Right atrium auricular region (tissue), 2 donors: Measurements from ENCODE around the gene PDK2. TPM values are rescaled to one million over a fixed set of nuclear protein-coding genes. Genes with fewer than 3 reads are reported as not detected.

Experiments
- DNase-seq: peaks from one replicate; pipeline ENCODE4 v3.0.0-alpha.2; 2019; ENCODE audit warnings: low spot score
- H3K27ac ChIP-seq, 2 donors: fragments of 200-600 bp; sonication (generic); 1 replicate in 1 of 2; 2 replicates in 1 of 2; pipeline ENCODE4 v1.5.1; 2016 to 2019
- H3K27me3 ChIP-seq, 2 donors: fragments of 200-600 bp; sonication (generic); one replicate each; pipeline versions ENCODE4 v1.5.1 to v1.6.0; 2017 to 2019
- H3K36me3 ChIP-seq: fragments of 200-600 bp; sonication (generic); one replicate; pipeline ENCODE4 v1.5.1; 2016
- H3K4me1 ChIP-seq, 2 donors: fragments of 200-600 bp; sonication (generic); one replicate each; pipeline versions ENCODE4 v1.5.1 to v1.6.0; 2017 to 2019
- H3K4me3 ChIP-seq, 2 donors: fragments of 200-600 bp; sonication (generic); 1 replicate in 1 of 2; 2 replicates in 1 of 2; pipeline ENCODE4 v1.5.1; 2017 to 2019; ENCODE audit warnings: mild to moderate bottlenecking in 1 of 2, moderate library complexity in 1 of 2
- H3K9me3 ChIP-seq, 2 donors: fragments of 200-600 bp; sonication (generic); one replicate each; pipeline ENCODE4 v1.5.1; 2019
- CTCF ChIP-seq, 2 donors: fragments of 200-600 bp; sonication (generic); IDR thresholded peaks; one replicate each; pipeline ENCODE4 v1.5.1; 2019; ENCODE audit warnings: antibody characterized with exemption in 2 of 2
- total RNA-seq, 2 donors: library from RNA; depleted of rRNA; stranded (reverse); fragments of >200 nt; gene quantifications; one replicate each; pipeline ENCODE4 v1.1.0, GENCODE V29; 2016

Gene PDK2
- total RNA-seq, 2 donors from 2014 or later: 186 to 214 TPM

- Histone ChIP-seq H3K27me3 (no peaks in the 10 kb centered on the region), H3K27ac (peak overlapping the region; percentile 94 to 95), H3K9me3 (no peaks in the 10 kb centered on the region), H3K4me3 (peak overlapping the region; percentile 78 to 87), H3K36me3 (peaks cover 4% of the 10 kb centered on the region), H3K4me1 (peaks cover 0 to 87% of the 10 kb centered on the region in 2 donors)
- DNase-seq: no peak
- TF ChIP-seq CTCF (IDR thresholded peaks at IDR 0.05): peak in 1 of 2 donors; percentile 29
Measured at GRCh38 chr17:50149417-50150353, 54.5 kb downstream of the PDK2 start.

DNA sequence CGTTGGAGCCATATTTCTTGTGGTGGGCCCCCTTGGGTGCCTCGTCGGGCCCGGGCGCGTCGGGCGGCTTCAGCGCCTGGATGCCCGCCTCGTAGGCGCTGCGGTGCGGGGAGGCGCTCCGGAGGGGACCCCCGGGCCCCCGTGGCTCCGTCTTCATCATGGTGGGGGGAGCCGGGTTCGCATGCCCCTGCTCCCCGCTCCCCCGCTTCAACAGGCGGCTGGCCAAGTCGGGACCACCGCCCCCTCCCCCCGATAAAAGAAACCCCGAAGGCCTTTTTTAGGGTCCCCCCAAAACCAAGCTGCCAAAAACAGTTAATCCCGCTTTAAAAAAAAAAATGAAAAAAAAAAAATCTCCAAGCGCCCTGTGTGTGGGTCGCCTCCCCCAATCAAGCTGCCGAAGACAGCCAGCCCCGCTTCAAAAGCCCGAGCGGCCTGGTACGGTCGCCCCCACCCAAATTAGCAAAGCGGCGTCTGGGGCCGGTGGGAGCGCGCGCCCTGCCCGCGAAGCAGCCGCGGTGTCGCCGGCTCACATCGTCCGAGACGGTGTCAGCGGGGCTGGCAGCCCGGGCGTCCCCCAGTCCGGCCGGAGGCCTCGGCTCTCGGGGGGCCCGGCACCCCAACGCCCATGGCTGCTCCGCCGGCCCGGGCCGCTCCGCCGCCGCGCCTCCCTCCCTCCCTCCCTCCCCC is 55.3 kb downstream of the PDK2 start, which contains the start of gene PPP1R9B:
PPP1R9B (minus strand) TSS at position 324 of the 687 bp plus-strand sequence; CDS start at position 160, 164 bp downstream.
- peak within 1 kb of the TSS; percentile 94 to 95 for H3K27ac ChIP-seq
- peak within 1 kb of the TSS; percentile 78 to 87 for H3K4me3 ChIP-seq
- no peak for TF ChIP-seq CTCF (IDR thresholded peaks at IDR 0.05)
- no peaks in the 10 kb centered on the region for H3K36me3 ChIP-seq
- H3K27me3 ChIP-seq: no peaks in the 10 kb centered on the region
- peaks cover 0 to 87% of the 10 kb centered on the region in 2 donors for H3K4me1 ChIP-seq
- no peak for DNase-seq
- no peaks in the 10 kb centered on the region for H3K9me3 ChIP-seq

DNA sequence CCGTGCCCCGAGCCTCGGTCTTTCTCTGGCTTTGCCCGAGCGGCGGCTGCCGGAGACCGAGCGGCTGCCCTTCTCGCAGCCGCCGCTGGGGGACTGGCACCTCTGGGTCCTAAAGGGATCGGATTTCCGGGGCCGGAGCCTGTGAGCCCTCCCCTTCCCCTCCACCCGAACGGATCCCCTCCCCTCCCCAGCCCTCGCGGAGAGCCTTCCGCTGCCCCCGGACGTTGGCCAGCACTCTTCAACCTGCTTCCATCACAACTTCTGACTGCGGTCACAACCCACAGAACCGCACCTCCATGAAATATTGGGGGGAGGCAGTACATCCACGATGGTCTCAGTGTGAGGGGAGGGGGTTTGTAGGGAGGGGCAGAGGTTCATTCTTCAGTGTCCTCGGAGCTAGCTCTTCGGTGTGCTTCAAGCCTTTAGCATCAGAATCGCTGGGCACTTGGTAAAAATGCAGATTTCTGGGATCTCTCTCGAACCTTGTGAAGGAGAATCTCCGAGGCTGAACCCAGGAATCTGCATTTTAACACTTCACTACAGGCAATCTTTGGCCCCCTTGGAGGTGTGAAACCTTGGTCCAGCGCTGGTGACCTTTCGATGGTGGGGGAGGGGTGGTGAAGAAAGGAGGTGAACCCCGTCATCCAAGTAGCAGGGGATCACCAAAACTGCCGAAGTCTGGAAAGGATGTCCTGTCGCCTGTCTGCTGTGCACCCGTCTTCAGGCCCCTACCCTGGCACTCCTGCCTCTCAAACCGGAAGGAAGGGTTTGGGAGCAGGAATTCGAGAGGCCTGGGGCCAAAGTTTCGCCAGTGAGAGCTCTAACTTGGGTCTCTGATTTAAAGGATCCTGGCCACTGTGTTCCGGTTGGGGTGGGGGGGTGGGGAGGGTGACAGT is 56.1 kb downstream of the PDK2 start:
- peak overlapping the region; percentile 94 to 95 for H3K27ac ChIP-seq
- peaks cover 0 to 81% of the 10 kb centered on the region in 2 donors for H3K4me1 ChIP-seq
- TF ChIP-seq CTCF (IDR thresholded peaks at IDR 0.05): peak; percentile 64 to 72
- peak overlapping the region; percentile 78 to 87 for H3K4me3 ChIP-seq
- no peaks in the 10 kb centered on the region for H3K9me3 ChIP-seq
- peak; percentile 88 for DNase-seq
- H3K27me3 ChIP-seq: no peaks in the 10 kb centered on the region
- no peaks in the 10 kb centered on the region for H3K36me3 ChIP-seq

- peaks cover 0 to 74% of the 10 kb centered on the region in 2 donors for H3K4me1 ChIP-seq
- peak overlapping the region; percentile 94 to 95 for H3K27ac ChIP-seq
- H3K4me3 ChIP-seq: peak overlapping the region; percentile 78 to 87
- no peaks in the 10 kb centered on the region for H3K9me3 ChIP-seq
- no peaks in the 10 kb centered on the region for H3K36me3 ChIP-seq
- H3K27me3 ChIP-seq: no peaks in the 10 kb centered on the region
- no peak for TF ChIP-seq CTCF (IDR thresholded peaks at IDR 0.05)
- peak; percentile 87 for DNase-seq
Measured at GRCh38 chr17:50151937-50152547, 56.9 kb downstream of the PDK2 start.

DNA sequence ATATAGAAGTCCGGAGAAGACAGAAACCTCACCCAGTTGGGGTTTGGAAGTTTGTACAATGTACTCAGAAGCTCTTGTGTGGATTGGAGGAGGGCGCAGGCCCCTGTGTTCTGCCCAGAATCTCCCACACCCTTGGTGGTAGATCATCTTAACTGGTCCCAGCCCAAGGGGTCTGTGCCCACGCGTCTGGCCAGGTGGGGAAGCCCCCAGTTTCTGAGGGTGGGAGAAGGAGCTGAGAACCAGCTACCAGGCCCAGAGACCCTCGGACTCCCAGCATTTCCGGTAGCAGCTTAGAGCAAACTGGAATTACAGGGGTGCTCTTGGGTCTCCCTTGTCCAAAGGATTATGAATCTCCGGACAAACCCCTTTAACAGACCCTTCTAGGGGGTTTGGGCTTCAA is 57.6 kb downstream of the PDK2 start:
- no peak for DNase-seq
- H3K9me3 ChIP-seq: no peaks in the 10 kb centered on the region
- peaks cover 0 to 67% of the 10 kb centered on the region in 2 donors for H3K4me1 ChIP-seq
- H3K27me3 ChIP-seq: no peaks in the 10 kb centered on the region
- H3K36me3 ChIP-seq: no peaks in the 10 kb centered on the region
- H3K27ac ChIP-seq: peak overlapping the region; percentile 94 to 95
- no peak for TF ChIP-seq CTCF (IDR thresholded peaks at IDR 0.05)
- peak overlapping the region in 1 of 2 donors; percentile 87 for H3K4me3 ChIP-seq
